ENCODE results near the gene PLXND1.

- TF ChIP-seq POLR2A (IDR thresholded peaks at IDR 0.05), result no peak
- no peak for TF ChIP-seq CTCF (IDR thresholded peaks at IDR 0.05)
Observed at GRCh38 chr3:129563850-129564535, 42.5 kb downstream of the PLXND1 start.

Data from body of pancreas (tissue), 4 donors.